Renal cortical epithelial cell (primary cell): ENCODE data around the gene IL1RAPL1. TPM values are rescaled to one million over a fixed set of nuclear protein-coding genes. Genes with fewer than 3 reads are reported as not detected.

Experiments used
- DNase-seq: peaks from one replicate; pipeline ENCODE4 v3.0.0-alpha.2; 2011; ENCODE audit warnings: low read depth
- total RNA-seq: library from RNA; depleted of rRNA; stranded (reverse); fragments of >200 nt; gene quantifications from 2 replicates; pipeline ENCODE4 v1.2.3, GENCODE V29; 2014

IL1RAPL1 gene
- total RNA-seq, 1 donor from 2014 or later = 0.05 TPM

- no peak for DNase-seq
Observed at GRCh38 chrX:29775890-29776289, 1188.6 kb downstream of the IL1RAPL1 start.

- DNase-seq = no peak
Observed at GRCh38 chrX:29787656-29788055, 1200.4 kb downstream of the IL1RAPL1 start.

- no peak for DNase-seq
Observed at GRCh38 chrX:29788991-29789699, 1201.9 kb downstream of the IL1RAPL1 start.

DNA sequence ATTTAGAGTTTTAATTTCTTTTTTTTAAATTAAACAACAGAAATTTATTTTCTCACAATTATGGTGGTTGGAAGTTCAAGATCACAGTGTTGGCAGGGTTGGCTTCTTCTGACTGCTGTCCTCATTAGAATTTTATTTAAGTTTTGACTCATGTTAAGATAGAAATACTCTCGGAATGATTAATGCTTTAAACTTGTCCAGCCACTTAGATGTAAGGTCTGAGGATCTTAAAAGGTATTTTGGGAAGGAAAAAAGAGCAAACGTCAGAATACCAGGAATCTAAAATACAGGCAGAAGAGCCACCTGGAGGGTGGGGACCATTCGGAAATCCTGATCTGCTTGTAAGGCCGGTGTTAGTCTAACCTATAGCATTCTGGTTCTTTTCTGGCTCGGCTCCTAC, 1205.1 kb downstream of the IL1RAPL1 start:
- no peak for DNase-seq

DNA sequence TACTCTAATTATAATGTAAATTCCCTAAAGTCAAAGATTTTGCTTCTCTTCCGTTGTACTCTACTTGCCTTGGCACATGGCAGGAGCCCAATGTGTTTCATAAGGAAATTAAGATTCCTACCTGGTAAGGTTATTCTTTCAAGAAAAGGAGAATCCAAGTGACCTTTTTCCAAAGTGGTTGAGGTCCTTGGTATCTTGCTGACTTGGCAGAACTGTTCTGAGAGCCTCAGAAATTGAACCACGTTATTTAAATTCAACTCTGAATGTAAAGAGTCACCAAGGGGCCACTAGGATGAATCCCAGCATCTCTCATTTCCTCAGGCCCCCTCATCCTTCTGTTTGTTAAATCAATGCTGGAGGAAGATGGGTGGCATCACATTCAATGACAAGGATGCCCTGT, 1209.9 kb downstream of the IL1RAPL1 start:
- no peak for DNase-seq

DNA sequence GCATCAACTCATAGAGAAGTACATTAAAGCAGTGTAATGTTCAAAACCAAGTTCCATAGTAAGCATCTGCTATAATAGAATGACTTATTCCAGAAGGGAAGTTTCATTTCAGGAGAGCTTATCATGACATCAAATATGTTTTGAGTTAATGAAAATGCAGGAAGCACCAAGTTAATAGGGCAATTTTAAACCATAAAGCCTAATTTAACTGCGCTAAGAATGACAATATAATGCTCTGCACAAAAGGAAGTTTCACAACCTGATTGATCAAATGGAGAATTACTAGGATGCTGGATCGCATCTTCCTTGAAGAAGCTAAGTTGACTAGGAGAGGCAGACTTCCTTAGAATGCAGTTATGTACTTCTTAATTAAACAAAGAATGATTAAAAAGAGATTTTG, 1211.2 kb downstream of the IL1RAPL1 start:
- DNase-seq = no peak

- no peak for DNase-seq
Observed at GRCh38 chrX:29813174-29813573, 1225.9 kb downstream of the IL1RAPL1 start.

- DNase-seq = no peak
Observed at GRCh38 chrX:29824176-29824906, 1237.1 kb downstream of the IL1RAPL1 start.

- no peak for DNase-seq
Observed at GRCh38 chrX:29826742-29827141, 1239.5 kb downstream of the IL1RAPL1 start.

DNA sequence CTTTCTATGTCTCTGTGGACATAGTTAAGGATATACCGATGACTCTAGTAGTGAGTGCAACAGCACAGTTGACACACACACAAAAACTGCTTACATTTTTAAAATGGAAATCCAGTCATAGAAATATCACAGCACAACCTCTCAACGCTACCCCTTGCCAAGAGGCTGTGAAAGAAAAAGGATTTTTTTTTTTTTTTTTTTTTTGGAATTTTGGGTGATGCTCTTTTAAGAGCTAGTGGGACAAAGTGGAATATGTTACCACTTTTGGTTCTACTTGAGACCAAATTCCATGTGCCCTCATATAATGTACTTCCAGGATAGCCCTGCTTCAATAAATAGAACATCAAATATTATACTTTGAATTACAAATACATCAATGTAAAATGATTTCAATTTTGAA, 1247.1 kb downstream of the IL1RAPL1 start:
- DNase-seq = no peak

- DNase-seq = no peak
Observed at GRCh38 chrX:29834764-29835163, 1247.5 kb downstream of the IL1RAPL1 start.

DNA sequence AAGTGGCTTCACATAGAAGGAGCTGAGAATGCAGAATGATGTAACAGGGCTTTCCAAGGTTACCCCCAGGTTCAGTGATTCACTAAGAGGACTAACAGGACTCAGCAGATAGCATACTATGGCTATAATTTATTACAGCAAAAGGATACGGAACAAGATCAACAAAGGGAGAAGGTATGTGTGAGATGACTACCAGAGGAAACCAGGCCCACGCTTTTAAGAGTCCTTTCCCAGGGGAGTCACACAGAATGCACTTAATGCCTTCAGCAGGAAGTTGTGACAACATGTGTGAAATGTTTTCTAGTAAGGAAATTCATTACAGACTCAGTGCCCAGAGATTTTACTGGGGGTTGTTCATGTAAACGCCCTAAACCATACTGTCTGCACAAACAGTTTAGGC, 1254.5 kb downstream of the IL1RAPL1 start:
- peak; percentile 4 for DNase-seq

DNA sequence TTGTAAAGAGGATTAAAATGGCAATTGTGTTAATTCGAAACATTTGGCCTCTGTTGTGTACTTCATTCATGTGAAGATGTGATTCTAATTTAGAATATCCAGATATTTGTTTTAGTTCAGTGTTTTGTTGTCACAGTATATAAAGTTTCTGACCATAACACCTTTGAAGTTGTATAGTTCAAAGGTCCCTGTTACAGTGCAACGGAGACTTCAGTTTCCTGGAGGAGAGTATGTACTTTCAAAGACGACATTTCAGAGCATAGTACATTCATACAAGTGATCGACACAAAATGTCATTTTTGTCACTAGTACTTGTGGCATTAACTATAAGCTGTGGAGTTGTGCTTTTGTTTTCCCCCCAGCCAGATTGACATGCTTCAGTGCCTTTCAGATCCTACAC, 1255.3 kb downstream of the IL1RAPL1 start:
- DNase-seq = no peak

- DNase-seq = no peak
Observed at GRCh38 chrX:29851857-29852605, 1264.8 kb downstream of the IL1RAPL1 start.

DNA sequence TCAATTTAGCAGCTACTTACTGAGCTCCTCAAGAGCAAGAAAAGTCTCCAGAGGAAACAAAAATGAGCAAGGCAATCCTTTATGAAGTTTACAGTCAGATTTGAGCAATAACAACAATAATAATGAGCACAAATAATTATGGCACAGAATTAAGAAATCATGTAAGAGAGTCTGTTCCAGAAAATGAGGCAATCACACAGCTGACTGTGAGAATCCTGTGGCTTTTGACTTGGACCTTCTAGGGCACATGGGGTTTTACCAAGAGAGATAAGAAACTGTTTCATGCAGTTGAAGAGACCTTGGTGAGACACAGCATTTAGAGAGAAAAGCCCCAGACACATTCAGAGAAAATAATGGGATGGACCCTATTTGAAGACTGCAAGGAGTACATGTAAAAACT, 1265.5 kb downstream of the IL1RAPL1 start:
- DNase-seq = no peak

DNA sequence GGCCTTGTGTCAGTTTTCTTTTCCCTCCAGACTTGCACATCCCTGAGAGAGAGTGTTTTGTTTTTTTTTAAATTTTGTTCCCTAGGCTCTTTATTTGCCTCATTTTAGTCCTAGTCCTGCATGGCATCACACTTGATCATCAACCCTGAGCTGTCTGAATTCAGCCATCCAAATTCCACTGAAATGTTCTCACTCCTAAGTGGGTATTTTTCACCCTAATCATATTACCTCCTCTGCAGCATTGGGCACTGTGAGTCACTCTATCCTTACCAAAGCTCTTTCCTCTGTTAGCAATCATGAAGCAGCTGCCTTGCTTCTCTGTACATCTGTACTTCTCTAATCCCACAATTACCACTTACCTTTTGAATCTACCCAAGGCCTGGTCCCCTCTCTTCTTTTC, 1271.5 kb downstream of the IL1RAPL1 start:
- no peak for DNase-seq

DNA sequence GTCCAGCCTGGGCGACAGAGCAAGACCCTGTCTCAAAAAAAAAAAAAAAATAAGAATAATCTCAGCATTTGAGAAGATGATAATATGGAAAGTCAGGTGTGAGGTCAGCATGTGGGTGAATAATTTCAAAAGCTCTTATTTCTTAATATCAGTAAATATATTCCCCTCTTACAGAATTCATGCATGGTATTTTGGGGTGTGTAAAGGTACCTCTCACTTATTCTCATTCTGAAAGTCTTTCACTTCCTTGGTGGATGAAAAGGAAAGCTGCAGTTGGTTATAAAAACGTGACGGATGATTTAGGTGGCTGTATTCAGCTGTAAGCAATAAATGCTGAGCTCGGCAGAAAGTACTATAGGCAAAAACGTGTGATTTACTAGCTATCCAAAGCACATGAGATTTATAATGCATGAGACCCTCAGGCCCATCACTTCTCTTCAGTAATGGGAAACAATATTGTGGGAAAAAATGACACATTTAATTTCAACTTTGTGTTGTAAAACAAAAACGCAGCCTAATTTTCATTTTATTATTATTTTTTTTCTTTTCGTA, 1275.0 kb downstream of the IL1RAPL1 start:
- no peak for DNase-seq

DNA sequence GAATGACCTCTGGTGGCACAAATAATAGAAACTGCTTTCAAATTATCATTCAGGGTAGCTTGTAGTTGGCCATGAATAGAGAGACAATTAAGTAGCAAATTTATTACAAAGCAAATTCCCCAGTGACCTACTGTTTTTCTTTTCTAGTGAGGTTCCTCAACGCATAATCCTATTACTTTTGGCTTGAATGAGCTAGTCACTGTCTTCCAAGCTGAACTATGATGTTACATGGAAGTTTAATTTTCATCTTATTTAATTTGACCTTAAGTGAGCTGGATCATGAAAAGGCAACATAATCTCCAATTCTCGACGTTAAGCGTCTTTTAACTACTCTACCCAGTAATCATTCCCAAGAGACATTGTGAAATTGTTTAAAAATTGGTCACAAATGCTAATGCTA, 1280.7 kb downstream of the IL1RAPL1 start:
- no peak for DNase-seq

- DNase-seq = no peak
Observed at GRCh38 chrX:29869837-29870236, 1282.6 kb downstream of the IL1RAPL1 start.

GRCh38 chrX:29870608-29871007, 1283.4 kb downstream of the IL1RAPL1 start:
- no peak for DNase-seq

- no peak for DNase-seq
Observed at GRCh38 chrX:29872831-29873230, 1285.6 kb downstream of the IL1RAPL1 start.

DNA sequence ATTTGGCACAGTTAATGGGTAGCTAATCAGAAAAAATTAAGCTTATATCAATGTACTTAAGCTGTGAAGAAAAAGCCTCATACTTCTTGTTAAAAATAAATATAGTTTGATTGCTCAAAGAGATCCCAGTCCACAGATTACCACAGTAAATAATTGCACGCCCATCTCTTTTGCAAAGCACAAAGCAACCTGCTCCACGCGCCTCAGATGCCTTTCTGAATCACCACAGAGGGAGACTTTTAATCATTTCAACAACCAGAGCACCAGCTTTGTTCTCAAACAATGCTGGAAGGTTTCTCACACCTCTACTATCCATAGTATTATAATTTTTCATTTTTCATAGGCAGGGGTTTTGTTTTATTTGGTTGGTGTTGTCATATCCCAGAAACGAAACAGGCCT, 1289.5 kb downstream of the IL1RAPL1 start:
- DNase-seq = no peak

- DNase-seq = no peak
Observed at GRCh38 chrX:29880977-29881376, 1293.7 kb downstream of the IL1RAPL1 start.
